CD14-positive monocyte (primary cell): ENCODE measurements around the gene FANCG. TPM values are rescaled to one million over a fixed set of nuclear protein-coding genes. Genes with fewer than 3 reads are reported as not detected.

ENCODE experiments used
- DNase-seq, 3 donors: peaks; one replicate each; pipeline ENCODE4 v3.0.0-alpha.2; 2011 to 2022
- H2AFZ ChIP-seq: 2 replicates; pipeline ENCODE4 v1.6.0; 2012; ENCODE audit warnings: mild to moderate bottlenecking, low read depth, low read length, inconsistent platforms; ENCODE audit not compliant: insufficient read depth, poor library complexity, severe bottlenecking
- H3K27ac ChIP-seq, 2 donors: 1 replicate in 1 of 2; 2 replicates in 1 of 2; pipeline ENCODE4 v1.5.1; 2012 to 2013; ENCODE audit warnings: low read length in 2 of 2, control low read depth in 1 of 2, inconsistent platforms in 1 of 2, low read depth in 1 of 2, mild to moderate bottlenecking in 1 of 2
- H3K27me3 ChIP-seq, 2 donors: one replicate each; pipeline versions ENCODE4 v1.6.0 to v1.6.1; 2011 to 2013; ENCODE audit warnings: low read length in 2 of 2; ENCODE audit not compliant: control insufficient read depth in 2 of 2, insufficient read depth in 2 of 2
- H3K36me3 ChIP-seq, 2 donors: replicated peaks in 1 of 2; 1 replicate in 1 of 2; 2 replicates in 1 of 2; pipeline versions ENCODE4 v1.5.1 to v1.6.1; 2012 to 2013; ENCODE audit warnings: low read length in 2 of 2, control low read depth in 1 of 2, inconsistent platforms in 1 of 2, mild to moderate bottlenecking in 1 of 2; ENCODE audit not compliant: insufficient read depth in 2 of 2, control insufficient read depth in 1 of 2
- H3K4me1 ChIP-seq, 2 donors: 1 replicate in 1 of 2; 2 replicates in 1 of 2; pipeline versions ENCODE4 v1.5.1 to v1.6.1; 2012 to 2013; ENCODE audit warnings: low read length in 2 of 2, control low read depth in 1 of 2, inconsistent platforms in 1 of 2, mild to moderate bottlenecking in 1 of 2, moderate library complexity in 1 of 2; ENCODE audit not compliant: insufficient read depth in 2 of 2, control insufficient read depth in 1 of 2
- H3K4me2 ChIP-seq: replicated peaks from 2 replicates; pipeline ENCODE3; 2012; ENCODE audit warnings: low read length, moderate library complexity, mild to moderate bottlenecking; ENCODE audit not compliant: poor library complexity, severe bottlenecking; ENCODE audit errors: extremely low read depth
- H3K4me3 ChIP-seq, 3 experiments: fragments of 200-600 bp in 1 of 3; sonication (generic) in 1 of 3; replicated peaks in 1 of 3; 1 replicate in 2 of 3; 2 replicates in 1 of 3; pipeline ENCODE4 v1.5.1; 2011 to 2013; ENCODE audit warnings: low read length in 3 of 3, mild to moderate bottlenecking in 3 of 3, control low read depth in 2 of 3, low read depth in 2 of 3, inconsistent platforms in 1 of 3, moderate library complexity in 1 of 3
- H3K79me2 ChIP-seq: 2 replicates; pipeline ENCODE4 v1.6.0; 2012; ENCODE audit warnings: mild to moderate bottlenecking, control low read depth, inconsistent platforms, low read length, moderate library complexity; ENCODE audit not compliant: insufficient read depth
- H3K9ac ChIP-seq: 2 replicates; pipeline ENCODE4 v1.6.0; 2017; ENCODE audit warnings: low read length, mild to moderate bottlenecking; ENCODE audit not compliant: insufficient read depth, poor library complexity, severe bottlenecking
- H3K9me3 ChIP-seq, 2 donors: replicated peaks in 1 of 2; 1 replicate in 1 of 2; 2 replicates in 1 of 2; pipeline versions ENCODE4 v1.5.1 to v1.6.1; 2012 to 2013; ENCODE audit warnings: low read length in 2 of 2, control low read depth in 1 of 2; ENCODE audit not compliant: control insufficient read depth in 1 of 2, insufficient read depth in 1 of 2
- H4K20me1 ChIP-seq: 2 replicates; pipeline ENCODE4 v1.6.0; 2012; ENCODE audit warnings: mild to moderate bottlenecking, low read length, control low read depth, moderate library complexity; ENCODE audit not compliant: insufficient read depth
- H3K27ac Mint-ChIP-seq, 7 donors: one replicate each; pipeline ENCODE4 v1.8.0; 2020; ENCODE audit warnings: mild to moderate bottlenecking in 7 of 7, mixed read lengths in 7 of 7, moderate library complexity in 6 of 7, inconsistent platforms in 2 of 7
- H3K27me3 Mint-ChIP-seq, 3 donors: one replicate each; pipeline ENCODE4 v1.8.0; 2021 to 2022; ENCODE audit warnings: low read depth in 3 of 3, mild to moderate bottlenecking in 3 of 3, mixed read lengths in 3 of 3, moderate library complexity in 3 of 3, inconsistent platforms in 1 of 3
- H3K36me3 Mint-ChIP-seq, 2 donors: one replicate each; pipeline ENCODE4 v1.8.0; 2020; ENCODE audit warnings: mixed read lengths in 2 of 2, inconsistent platforms in 1 of 2, mild to moderate bottlenecking in 1 of 2
- H3K4me1 Mint-ChIP-seq: one replicate; pipeline ENCODE4 v1.8.0; 2020; ENCODE audit warnings: mild to moderate bottlenecking, mixed read lengths
- H3K4me3 Mint-ChIP-seq, 2 donors: one replicate each; pipeline ENCODE4 v1.8.0; 2020; ENCODE audit warnings: mild to moderate bottlenecking in 2 of 2, mixed read lengths in 2 of 2, moderate library complexity in 1 of 2
- H3K9me3 Mint-ChIP-seq, 7 donors: one replicate each; pipeline ENCODE4 v1.8.0; 2020 to 2022; ENCODE audit warnings: mixed read lengths in 7 of 7, mild to moderate bottlenecking in 6 of 7, moderate library complexity in 6 of 7, inconsistent platforms in 2 of 7
- CTCF ChIP-seq: fragments of 200-600 bp; IDR thresholded peaks from one replicate; pipeline ENCODE4 v1.8.0; 2022; ENCODE audit warnings: antibody characterized with exemption, mild to moderate bottlenecking
- WGBS: methylation state at CpG from one replicate; pipeline ENCODE4 v1.1.5; 2013; ENCODE audit warnings: missing lambda C conversion rate; ENCODE audit not compliant: insufficient coverage; 5-methylcytosine and 5-hydroxymethylcytosine counted together
- intact Hi-C, 2 donors: fragments of 100-400 bp; cut with micrococcal nuclease; formaldehyde crosslinking; loops; one replicate each; pipeline versions ENCODE4 v1.15.0 to v1.15.1; 2023
- polyA plus RNA-seq, 3 donors: library from polyadenylated mRNA; depleted of rRNA in 1 of 3; unstranded in 2 of 3; stranded (reverse) in 1 of 3; fragments of 300-500 nt in 2 of 3; fragments of >200 nt in 1 of 3; fragmentation: Illumina TruSeq in 2 of 3; gene quantifications; 1 replicate in 2 of 3; 2 replicates in 1 of 3; pipeline ENCODE4 v1.2.3, GENCODE V29; 2012 to 2021

Gene FANCG
- polyA plus RNA-seq, 3 donors, result 2.0 to 7.0 (median 2.5) TPM

GRCh38 chr9:35029241-35029640, 50.5 kb downstream of the FANCG start:
- Histone ChIP-seq H3K27me3 (no peaks in the 10 kb centered on the region), H3K27ac (no peak overlapping the region), H2AFZ (no peak overlapping the region), H3K79me2 (no peaks in the 10 kb centered on the region), H3K4me2 (no peak overlapping the region), H4K20me1 (no peaks in the 10 kb centered on the region), H3K4me3 (no peak overlapping the region), H3K36me3 (no peaks in the 10 kb centered on the region), H3K4me1 (no peaks in the 10 kb centered on the region), H3K9me3 (no peaks in the 10 kb centered on the region), H3K9ac (no peak overlapping the region)
- intact Hi-C loops, result no loop called here
- peaks cover 0 to 2% (median 2%) of the 10 kb centered on the region in 3 donors for H3K27me3 Mint-ChIP-seq
- no peak overlapping the region for H3K4me3 Mint-ChIP-seq
- H3K4me1 Mint-ChIP-seq, result peaks cover 6% of the 10 kb centered on the region
- no peak for TF ChIP-seq CTCF
- no peak for DNase-seq
- no peaks in the 10 kb centered on the region for H3K36me3 Mint-ChIP-seq
- no peak overlapping the region for H3K27ac Mint-ChIP-seq
- peaks cover 0 to 5% (median 0%) of the 10 kb centered on the region in 7 donors for H3K9me3 Mint-ChIP-seq
- 94% methylated on average over 3 of the region's 4 CpGs for WGBS

GRCh38 chr9:35028341-35028740, 51.4 kb downstream of the FANCG start:
- H3K36me3 Mint-ChIP-seq, result no peaks in the 10 kb centered on the region
- no peaks in the 10 kb centered on the region for H3K79me2 ChIP-seq
- no peaks in the 10 kb centered on the region for H3K27me3 ChIP-seq
- no peak overlapping the region for H3K4me3 ChIP-seq
- intact Hi-C loops, result no loop called here
- TF ChIP-seq CTCF, result no peak
- H3K4me2 ChIP-seq, result no peak overlapping the region
- no peak for DNase-seq
- no peaks in the 10 kb centered on the region for H3K9me3 ChIP-seq
- H3K4me1 Mint-ChIP-seq, result peaks cover 9% of the 10 kb centered on the region
- no peak overlapping the region for H3K27ac Mint-ChIP-seq
- no peaks in the 10 kb centered on the region for H3K4me1 ChIP-seq
- H4K20me1 ChIP-seq, result no peaks in the 10 kb centered on the region
- H2AFZ ChIP-seq, result no peak overlapping the region
- H3K4me3 Mint-ChIP-seq, result no peak overlapping the region
- no peak overlapping the region for H3K27ac ChIP-seq
- H3K9me3 Mint-ChIP-seq, result peaks cover 0 to 3% (median 0%) of the 10 kb centered on the region in 7 donors
- no peak overlapping the region for H3K9ac ChIP-seq
- peaks cover 1 to 2% (median 2%) of the 10 kb centered on the region in 3 donors for H3K27me3 Mint-ChIP-seq
- H3K36me3 ChIP-seq, result no peaks in the 10 kb centered on the region
